Measurements from ENCODE around the gene FLOT1. TPM values are rescaled to one million over a fixed set of nuclear protein-coding genes. Genes with fewer than 3 reads are reported as not detected.
A peak's percentile ranks its signal among the peaks of the same experiment; 100 is the strongest.

The FLOT1 gene
- total RNA-seq, 1 experiment from 2014 or later = 176 TPM

- DNase-seq (ENCODE audit: low read depth, low spot score) (no peak), ATAC-seq (no peak)
- intact Hi-C loops (cut with micrococcal nuclease; ENCODE audit: unreplicated experiment) (no loop called here), in situ Hi-C loops (cut with HindIII; ENCODE audit: low pct_unique_long_range_greater_than_20kb, low sequenced_read_pairs) (no loop called here)
- no peak overlapping the region for H3K27ac ChIP-seq (ENCODE audit: low read length)
- CTCF ChIA-PET = no interaction called here
- TF ChIP-seq POLR2AphosphoS5 (IDR thresholded peaks at IDR 0.05; ENCODE audit: low read depth, low read length) (no peak), CTCF (IDR thresholded peaks at IDR 0.05) (no peak), TCF7L2 (IDR thresholded peaks at IDR 0.05; ENCODE audit: low read depth, low read length) (no peak), REST (IDR thresholded peaks at IDR 0.05; ENCODE audit: insufficient read depth in 1 of 2, low read depth in 2 of 2, low read length in 1 of 2) (no peak), SIN3A (IDR thresholded peaks at IDR 0.05; ENCODE audit: borderline replicate concordance, insufficient read depth, low read depth, low read length) (no peak)
- H3K9me3 ChIP-seq (ENCODE audit: control insufficient read depth, insufficient read depth, low read depth, low read length) = no peaks in the 10 kb centered on the region
- no peaks in the 10 kb centered on the region for H3K27me3 ChIP-seq (ENCODE audit: control insufficient read depth, insufficient read depth, low read length)
- POLR2A ChIA-PET = interaction anchor here (0.7 kb wide), 1 partner anchor 108 kb away, joined by 3 read pairs; no protein-coding TSS in a partner anchor
- no peak overlapping the region for H3K4me3 ChIP-seq (ENCODE audit: low read depth in 2 of 2, low read length in 2 of 2)
- H3K4me1 ChIP-seq (ENCODE audit: control insufficient read depth, insufficient read depth, low read length) = peaks cover 11% of the 10 kb centered on the region
- no peaks in the 10 kb centered on the region for H3K36me3 ChIP-seq (ENCODE audit: control insufficient read depth, insufficient read depth, low read length)
- BruUV-seq (replicated peaks) = no TSS peak
These were observed 33.2 kb downstream of the FLOT1 start for GRCh38 chr6:30709101-30709868.

- intact Hi-C loops (cut with micrococcal nuclease; ENCODE audit: unreplicated experiment) = no loop called here
- Histone ChIP-seq H3K4me3 (ENCODE audit: low read depth in 2 of 2, low read length in 2 of 2) (no peak overlapping the region), H3K27me3 (ENCODE audit: control insufficient read depth, insufficient read depth, low read length) (no peaks in the 10 kb centered on the region), H3K4me1 (ENCODE audit: control insufficient read depth, insufficient read depth, low read length) (peaks cover 11% of the 10 kb centered on the region), H3K9me3 (ENCODE audit: control insufficient read depth, insufficient read depth, low read depth, low read length) (no peaks in the 10 kb centered on the region), H3K36me3 (ENCODE audit: control insufficient read depth, insufficient read depth, low read length) (no peaks in the 10 kb centered on the region), H3K27ac (ENCODE audit: low read length) (peak overlapping the region; percentile 44; the same call in 1 of the 2 replicates)
- in situ Hi-C loops (cut with HindIII; ENCODE audit: low pct_unique_long_range_greater_than_20kb, low sequenced_read_pairs) = no loop called here
- TSS peak; percentile 48 for BruUV-seq (replicated peaks)
- POLR2A ChIA-PET = interaction anchor here (0.7 to 1.3 kb wide), 2 partner anchors 10 to 838 kb away, joined by 3 to 5 read pairs; partner anchors contain the start of gene MDC1
- peak; percentile 44 for ATAC-seq
- no peak for DNase-seq (ENCODE audit: low read depth, low spot score)
- CTCF ChIA-PET = no interaction called here
- TF ChIP-seq POLR2AphosphoS5 (IDR thresholded peaks at IDR 0.05; ENCODE audit: low read depth, low read length) (0 out of 2 replicates have a peak, but pooled peaks have one; percentile 31), CTCF (IDR thresholded peaks at IDR 0.05) (no peak)
These were observed 35.1 kb downstream of the FLOT1 start for GRCh38 chr6:30707281-30707850.

Measured in Panc1 (cell line).